ENCODE results near the gene TIMM10.

- TF ChIP-seq CTCF (IDR thresholded peaks at IDR 0.05; ENCODE audit: poor library complexity, severe bottlenecking) (no peak), EP300 (conservative IDR thresholded peaks at IDR 0.05; ENCODE audit: poor library complexity, severe bottlenecking) (no peak), RAD21 (conservative IDR thresholded peaks at IDR 0.05) (no peak), POLR2AphosphoS5 (IDR thresholded peaks at IDR 0.05) (no peak), EZH2 (IDR thresholded peaks at IDR 0.05; ENCODE audit: borderline replicate concordance, insufficient read depth, low read length, poor library complexity, severe bottlenecking) (no peak), REST (IDR thresholded peaks at IDR 0.05; ENCODE audit: borderline replicate concordance) (no peak)
Observed at GRCh38 chr11:57541169-57541568, 10.6 kb upstream of the TIMM10 start.
